PFSK-1 (cell line): ENCODE measurements around the gene THOC7.

Experiments
- POLR2AphosphoS5 ChIP-seq: IDR thresholded peaks from 2 replicates; pipeline ENCODE4 v1.6.1; 2012; ENCODE audit warnings: low read depth, mild to moderate bottlenecking, control low read depth, low read length, moderate library complexity
- REST ChIP-seq, 2 experiments: IDR thresholded peaks; 2 replicates each; pipeline versions ENCODE4 v1.6.1 to v1.8.0; 2011 to 2012; ENCODE audit warnings: low read depth in 2 of 2, low read length in 2 of 2, control low read depth in 1 of 2, inconsistent platforms in 1 of 2, mild to moderate bottlenecking in 1 of 2, moderate library complexity in 1 of 2; ENCODE audit not compliant: insufficient read depth in 1 of 2
- SIN3A ChIP-seq: IDR thresholded peaks from 2 replicates; pipeline ENCODE4 v1.6.1; 2012; ENCODE audit warnings: mild to moderate bottlenecking, low read length, moderate library complexity, borderline replicate concordance; ENCODE audit not compliant: insufficient read depth

GRCh38 chr3:63908081-63908736, 44.6 kb upstream of the THOC7 start:
- TF ChIP-seq REST (IDR thresholded peaks at IDR 0.05; ENCODE audit: insufficient read depth in 1 of 2, low read depth in 2 of 2, low read length in 2 of 2) = no peak
- TF ChIP-seq POLR2AphosphoS5 = no peak
- no peak for TF ChIP-seq SIN3A
